H7 (cell line): Measurements from ENCODE around the gene OSTN. TPM values are rescaled to one million over a fixed set of nuclear protein-coding genes. Genes with fewer than 3 reads are reported as not detected.
"Not testable (repeated sequence)": the region's sequence is repeated elsewhere in the genome, so short reads cannot be mapped to it uniquely, and the experiment has no call there.

Source experiments
- DNase-seq: peaks from one replicate; pipeline ENCODE4 v3.0.0; 2012
- H3K27me3 ChIP-seq: 2 replicates; pipeline ENCODE4 v1.6.0; 2011; ENCODE audit warnings: mild to moderate bottlenecking, low read length; ENCODE audit not compliant: control insufficient read depth, insufficient read depth
- H3K36me3 ChIP-seq: replicated peaks from 2 replicates; pipeline ENCODE4 v1.5.1; 2011; ENCODE audit warnings: low read length; ENCODE audit not compliant: control insufficient read depth, insufficient read depth
- H3K4me3 ChIP-seq: 2 replicates; pipeline ENCODE4 v1.5.1; 2011; ENCODE audit warnings: low read depth, mild to moderate bottlenecking, control low read depth, low read length, moderate library complexity; ENCODE audit not compliant: insufficient read depth
- total RNA-seq: library from RNA; depleted of rRNA; stranded (reverse); fragments of >200 nt; shearing (Covaris generic); gene quantifications from 2 replicates; pipeline ENCODE4 v1.2.3, GENCODE V29; 2014

The OSTN gene
- total RNA-seq, 1 experiment from 2014 or later = not detected

DNA sequence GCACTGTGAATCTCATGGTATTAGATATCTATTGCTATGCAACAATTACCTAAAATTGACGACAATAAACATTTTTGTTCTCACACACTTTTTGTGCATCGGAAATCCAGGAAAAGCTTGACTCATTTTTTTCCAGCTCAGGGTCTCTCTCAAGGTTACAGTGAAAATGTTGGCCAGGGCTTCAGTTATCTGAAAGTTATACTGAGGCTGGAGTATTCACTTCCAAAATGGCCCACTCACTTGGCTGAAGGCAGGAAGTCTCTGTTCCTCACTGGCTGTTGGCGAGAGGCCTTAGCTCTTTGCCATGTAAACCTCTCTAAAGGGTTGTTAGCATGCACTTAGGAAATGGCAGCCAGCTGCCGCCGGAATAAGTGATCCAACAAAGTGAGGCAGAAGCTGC is 41.4 kb downstream of the OSTN start:
- no peak for DNase-seq
- Histone ChIP-seq H3K36me3 (no peaks in the 10 kb centered on the region), H3K27me3 (no peaks in the 10 kb centered on the region), H3K4me3 (no peak overlapping the region)

DNA sequence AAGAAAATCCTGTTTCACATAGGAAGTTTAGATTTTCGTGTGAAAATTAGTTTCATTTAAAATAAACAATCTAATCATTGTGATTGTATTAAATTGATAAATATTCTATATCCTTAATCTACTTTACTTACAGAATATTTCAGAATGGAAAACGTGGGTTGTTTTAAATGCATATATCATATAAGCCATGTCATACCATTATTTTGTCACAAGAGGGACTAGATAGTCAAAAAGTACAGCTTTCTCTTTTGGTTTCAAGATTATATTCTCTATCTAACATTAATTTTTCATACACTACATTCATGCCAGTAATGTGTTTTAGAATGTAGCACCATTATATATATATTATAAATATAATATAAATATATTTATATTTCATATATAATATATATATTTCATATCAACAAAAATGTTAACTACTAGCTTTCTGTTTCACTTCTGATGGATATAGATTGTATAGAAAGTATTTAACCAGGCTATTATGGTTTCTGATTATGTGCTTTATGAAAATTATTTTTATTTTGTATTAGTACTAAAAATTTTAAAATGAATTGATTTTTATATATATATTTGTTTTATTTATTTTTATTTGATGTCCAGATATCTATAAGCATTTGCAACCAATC is 45.3 kb downstream of the OSTN start:
- Histone ChIP-seq H3K4me3 (no peak overlapping the region), H3K27me3 (no peaks in the 10 kb centered on the region), H3K36me3 (no peaks in the 10 kb centered on the region)
- no peak for DNase-seq

DNA sequence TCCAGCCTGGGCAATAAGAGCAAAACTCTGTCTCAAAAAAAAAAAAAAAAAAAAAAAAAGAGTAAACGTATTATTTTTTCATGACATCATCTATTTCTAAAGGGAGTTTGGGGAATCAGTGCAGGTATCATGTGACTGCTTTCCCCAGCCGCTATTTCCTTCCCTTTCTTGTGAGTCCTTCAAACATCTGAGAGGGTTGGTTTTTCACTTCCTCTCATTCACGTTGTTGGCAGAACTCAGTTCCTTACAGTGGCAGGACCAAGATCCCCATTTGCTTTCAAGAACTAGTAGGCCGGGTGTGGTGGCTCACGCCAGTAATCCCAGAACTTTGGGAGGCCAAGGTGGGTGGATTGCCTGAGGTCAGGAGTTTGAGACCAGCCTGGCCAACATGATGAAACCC is 47.0 kb downstream of the OSTN start:
- not testable (repeated sequence) for H3K36me3 ChIP-seq, H3K4me3 ChIP-seq, DNase-seq, H3K27me3 ChIP-seq

DNA sequence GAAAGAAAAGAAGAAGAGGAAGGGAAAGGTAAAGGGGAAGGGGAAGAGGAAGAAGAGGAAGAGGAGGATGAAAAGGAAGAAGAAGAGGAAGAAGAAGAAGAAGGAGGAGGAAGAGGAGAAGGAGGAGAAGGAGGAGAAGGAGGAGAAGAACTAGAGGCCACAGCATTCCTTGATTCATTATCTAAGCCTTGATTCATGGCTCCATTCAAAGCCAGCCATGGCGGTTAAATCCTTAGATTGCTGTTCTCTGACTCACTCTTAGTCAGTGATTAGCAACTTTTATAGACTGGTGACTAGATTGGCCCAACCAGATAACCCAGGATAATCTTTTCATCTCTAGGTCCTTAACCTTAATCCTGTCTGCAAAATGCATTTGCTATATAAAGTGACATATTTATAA is 47.6 kb downstream of the OSTN start:
- no peak for DNase-seq
- Histone ChIP-seq H3K36me3 (no peaks in the 10 kb centered on the region), H3K27me3 (no peaks in the 10 kb centered on the region), H3K4me3 (no peak overlapping the region)

DNA sequence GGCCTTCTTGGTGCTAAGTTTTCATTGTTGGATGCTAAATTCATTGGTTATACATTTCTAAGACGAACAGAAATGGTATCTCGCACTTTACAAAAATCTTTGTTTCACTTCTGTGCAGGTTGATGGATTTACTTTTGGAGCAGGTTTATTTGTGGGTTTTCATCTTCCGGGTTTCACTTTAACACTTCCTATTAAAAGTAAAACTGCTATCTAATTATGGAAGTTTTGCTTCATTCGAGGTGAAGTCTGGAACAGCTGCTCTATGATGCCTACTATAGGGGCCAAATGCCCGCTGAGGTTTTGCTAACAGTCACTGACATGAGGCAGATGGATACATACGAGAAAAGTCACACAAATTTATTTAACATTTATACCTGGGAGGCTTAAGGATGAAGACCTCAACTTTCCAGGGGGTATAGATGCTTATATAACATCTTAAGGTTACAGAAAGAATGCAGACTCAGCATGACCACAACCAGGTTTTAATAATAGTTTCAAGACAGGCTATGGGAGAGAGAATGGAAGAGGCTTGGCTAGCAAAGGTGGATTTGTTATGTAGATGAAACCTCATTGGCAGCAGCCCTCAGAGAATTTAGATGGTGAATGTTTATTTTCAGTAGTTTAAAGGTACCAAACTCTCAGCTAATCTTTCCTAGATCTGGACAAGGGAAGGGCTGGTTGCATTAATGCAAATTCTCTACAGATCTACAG is 54.2 kb downstream of the OSTN start:
- no peaks in the 10 kb centered on the region for H3K36me3 ChIP-seq
- no peaks in the 10 kb centered on the region for H3K27me3 ChIP-seq
- peak; percentile 7 for DNase-seq
- H3K4me3 ChIP-seq = no peak overlapping the region

DNA sequence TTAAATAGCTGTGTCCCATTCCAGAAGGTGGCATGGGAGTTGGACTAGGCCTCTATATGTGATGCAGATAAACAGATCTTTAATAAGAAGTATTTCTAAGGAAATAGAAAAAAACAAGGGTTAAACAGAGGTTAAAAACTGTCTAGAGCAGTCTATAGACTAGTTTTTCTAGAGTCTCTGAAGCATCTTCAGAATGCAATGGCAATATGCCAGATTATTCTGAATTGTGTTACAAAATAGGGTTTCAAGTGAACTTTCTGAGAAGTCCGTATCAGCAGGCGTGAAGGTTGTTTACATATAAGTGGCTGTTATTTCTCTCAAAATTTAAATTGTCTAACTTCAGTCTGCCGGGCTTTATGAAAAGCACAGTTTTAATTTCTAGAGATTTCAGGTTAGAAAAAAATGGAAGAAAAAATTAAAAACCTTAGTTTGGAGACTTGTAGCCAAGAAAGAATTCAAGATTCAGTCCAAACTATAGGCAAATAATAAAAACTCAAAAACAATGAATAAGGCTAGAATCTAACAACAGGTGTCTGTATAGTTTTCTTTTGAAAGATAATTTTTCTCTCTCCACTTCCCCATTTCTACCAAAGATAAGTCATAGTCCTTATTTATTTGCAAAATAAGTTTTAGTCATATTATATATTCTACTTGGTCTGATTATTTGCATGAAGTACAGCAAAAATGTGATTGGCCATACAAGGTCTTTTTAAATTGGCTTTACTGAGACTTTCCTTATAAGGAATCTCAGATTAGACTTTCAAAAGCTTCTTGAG is 55.2 kb downstream of the OSTN start:
- H3K36me3 ChIP-seq = no peaks in the 10 kb centered on the region
- DNase-seq = no peak
- H3K27me3 ChIP-seq = no peaks in the 10 kb centered on the region
- no peak overlapping the region for H3K4me3 ChIP-seq

DNA sequence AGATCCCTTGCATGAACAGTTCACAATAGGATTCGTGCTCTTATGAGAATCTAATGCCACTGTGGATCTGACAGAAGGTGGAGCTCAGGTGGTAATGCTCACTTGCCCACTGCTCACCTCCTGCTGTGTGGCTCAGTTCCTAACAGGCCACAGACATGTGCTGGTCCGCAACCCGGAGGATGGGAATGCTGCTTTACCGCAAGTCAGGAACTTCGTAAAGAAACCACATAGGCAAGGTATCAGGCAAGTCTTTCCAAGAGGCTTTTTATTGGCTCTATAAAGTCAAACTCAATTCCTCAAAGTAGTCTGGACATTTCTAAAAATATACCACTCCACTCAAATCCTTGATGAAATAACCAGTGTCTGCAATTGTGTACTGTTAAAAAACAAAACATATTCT is 56.1 kb downstream of the OSTN start:
- Histone ChIP-seq H3K36me3 (no peaks in the 10 kb centered on the region), H3K4me3 (no peak overlapping the region), H3K27me3 (no peaks in the 10 kb centered on the region)
- DNase-seq = no peak

DNA sequence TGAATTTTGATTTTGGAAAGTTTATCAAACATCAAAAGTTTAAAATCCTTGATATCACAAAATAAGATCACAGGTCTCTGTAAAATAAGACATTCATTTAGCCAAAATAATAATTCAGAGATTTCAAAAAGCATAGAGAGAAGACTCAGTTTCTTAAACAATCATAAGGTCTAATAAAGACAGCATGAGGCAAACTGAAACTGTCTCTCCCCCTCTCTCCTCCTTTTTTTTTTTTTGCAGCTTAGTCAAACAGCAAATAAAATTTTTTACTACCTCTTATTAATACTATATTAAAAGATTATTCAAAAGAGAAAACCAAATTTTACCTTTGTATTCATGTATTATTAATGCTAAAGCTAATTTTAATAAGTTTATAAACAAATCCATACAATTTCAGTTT is 57.4 kb downstream of the OSTN start:
- no peaks in the 10 kb centered on the region for H3K27me3 ChIP-seq
- no peaks in the 10 kb centered on the region for H3K36me3 ChIP-seq
- no peak for DNase-seq
- H3K4me3 ChIP-seq = no peak overlapping the region

DNA sequence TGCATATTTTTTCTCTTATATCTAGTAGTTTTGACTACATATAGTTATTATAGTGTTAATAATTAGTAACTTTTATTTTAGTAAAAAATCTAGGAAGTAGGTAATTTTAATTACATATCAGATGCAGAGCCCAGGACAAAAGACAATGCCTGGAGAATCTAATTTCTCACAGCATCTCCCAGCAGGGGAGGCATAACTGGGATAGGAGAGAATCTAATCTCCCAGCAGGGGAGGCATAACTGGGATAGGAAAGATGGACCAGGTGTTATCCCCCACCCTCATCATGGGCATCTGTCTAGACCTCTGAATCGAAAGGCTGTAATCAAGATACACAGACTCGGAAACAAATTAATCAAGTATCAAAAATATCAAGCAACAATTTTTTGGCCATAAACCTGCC is 58.2 kb downstream of the OSTN start:
- H3K4me3 ChIP-seq = no peak overlapping the region
- DNase-seq = no peak

DNA sequence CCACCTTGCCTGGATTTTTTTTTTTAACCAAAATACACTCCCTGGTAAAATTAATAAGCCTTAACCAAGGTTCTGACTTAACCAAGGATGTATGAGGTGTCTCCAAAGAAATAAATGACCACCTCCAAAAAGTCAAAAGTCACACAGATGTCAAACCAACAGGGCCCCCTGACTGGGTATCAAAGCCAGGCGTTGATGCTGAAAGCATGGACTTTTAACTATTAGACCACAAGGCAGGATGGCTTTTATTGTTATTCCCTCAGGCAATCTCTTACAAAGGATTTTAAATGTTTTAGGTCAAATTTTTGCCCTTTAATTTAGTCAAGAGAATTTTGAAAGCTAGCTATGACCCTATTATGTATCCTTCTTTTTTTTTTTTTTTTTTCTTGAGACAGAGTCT is 60.4 kb downstream of the OSTN start:
- H3K36me3 ChIP-seq = no peaks in the 10 kb centered on the region
- DNase-seq = no peak
- H3K4me3 ChIP-seq = no peak overlapping the region
- no peaks in the 10 kb centered on the region for H3K27me3 ChIP-seq

More for the DNA sequence above, 58.2 kb downstream of the OSTN start:
- no peaks in the 10 kb centered on the region for H3K27me3 ChIP-seq
- H3K36me3 ChIP-seq = no peaks in the 10 kb centered on the region

DNA sequence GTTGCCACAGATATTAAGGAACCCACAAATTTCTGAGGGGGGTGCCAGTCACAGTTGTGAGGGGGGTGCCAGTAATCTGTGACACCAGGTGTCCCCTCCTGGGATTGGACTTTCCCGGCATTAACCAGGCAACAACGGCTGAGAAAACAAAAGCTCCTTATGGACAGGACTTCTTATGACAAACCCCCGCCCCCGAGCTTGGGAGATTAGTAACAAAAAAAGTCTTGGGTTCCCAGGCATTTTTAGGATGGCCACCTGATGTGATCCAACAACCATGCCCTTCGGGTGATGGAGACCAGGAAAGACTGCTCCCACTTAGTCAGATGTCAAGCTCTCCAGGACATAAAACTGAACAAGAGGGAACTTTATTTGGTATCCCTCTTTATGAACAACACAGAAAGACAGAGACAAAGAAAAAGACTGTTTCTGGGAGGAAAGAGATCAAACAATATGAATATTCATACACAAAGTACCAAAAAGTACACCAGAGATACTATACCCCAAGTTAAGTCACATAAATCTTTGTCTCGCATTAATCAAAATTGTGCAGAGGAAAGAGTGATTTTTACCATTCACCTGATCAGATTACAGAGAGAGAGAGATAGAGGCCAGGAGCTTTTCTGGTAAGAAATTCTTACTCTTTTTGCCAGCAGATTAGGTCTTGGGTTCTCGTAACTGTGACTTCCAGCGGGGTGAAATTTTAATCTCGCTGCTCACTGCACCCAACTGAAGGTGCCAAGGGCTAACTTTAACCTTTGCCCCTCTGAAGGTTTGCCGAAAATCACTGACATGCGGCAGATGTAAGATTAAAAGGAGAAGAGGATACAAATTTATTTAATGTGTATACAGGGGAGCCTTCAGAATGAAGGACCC is 61.6 kb downstream of the OSTN start:
- DNase-seq = no peak
- Histone ChIP-seq H3K27me3 (no peaks in the 10 kb centered on the region), H3K36me3 (no peaks in the 10 kb centered on the region), H3K4me3 (no peak overlapping the region)

DNA sequence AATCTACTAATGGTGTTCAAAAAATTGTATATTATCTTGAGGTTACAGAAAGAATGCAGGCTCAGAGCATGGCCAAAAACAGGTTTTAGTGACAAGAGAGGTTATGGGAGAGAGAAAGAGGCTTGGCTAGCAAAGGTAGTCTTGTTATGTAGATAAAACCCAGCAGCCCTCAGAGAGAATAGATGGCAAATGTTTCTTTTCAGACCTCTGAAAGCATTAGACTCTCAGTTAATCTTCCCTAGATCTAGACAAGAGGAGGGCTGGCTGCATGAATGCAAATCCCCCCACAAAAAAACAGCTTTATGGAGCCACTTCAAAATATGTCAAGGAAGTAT is 62.2 kb downstream of the OSTN start:
- DNase-seq = no peak
- no peak overlapping the region for H3K4me3 ChIP-seq
- no peaks in the 10 kb centered on the region for H3K36me3 ChIP-seq
- no peaks in the 10 kb centered on the region for H3K27me3 ChIP-seq

DNA sequence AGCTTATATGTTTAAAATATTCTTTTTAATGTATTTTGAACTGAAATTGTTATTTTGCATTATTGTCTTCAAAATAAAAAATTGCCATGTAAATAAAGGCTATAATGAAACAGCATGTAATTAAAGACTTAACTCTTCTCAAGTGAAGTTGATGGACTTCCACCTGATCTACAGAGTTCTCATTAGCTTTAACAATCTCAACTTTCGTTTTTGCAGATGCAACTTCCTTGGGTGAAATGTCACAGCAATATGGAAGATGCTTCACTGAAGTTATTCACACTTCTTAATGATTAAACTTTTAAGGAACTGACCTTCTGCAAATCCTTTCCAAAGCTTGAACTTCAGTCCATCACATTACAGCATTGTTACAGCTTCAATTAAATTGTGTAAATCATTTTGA is 63.6 kb downstream of the OSTN start:
- H3K27me3 ChIP-seq = no peaks in the 10 kb centered on the region
- H3K36me3 ChIP-seq = no peaks in the 10 kb centered on the region
- DNase-seq = no peak
- no peak overlapping the region for H3K4me3 ChIP-seq

DNA sequence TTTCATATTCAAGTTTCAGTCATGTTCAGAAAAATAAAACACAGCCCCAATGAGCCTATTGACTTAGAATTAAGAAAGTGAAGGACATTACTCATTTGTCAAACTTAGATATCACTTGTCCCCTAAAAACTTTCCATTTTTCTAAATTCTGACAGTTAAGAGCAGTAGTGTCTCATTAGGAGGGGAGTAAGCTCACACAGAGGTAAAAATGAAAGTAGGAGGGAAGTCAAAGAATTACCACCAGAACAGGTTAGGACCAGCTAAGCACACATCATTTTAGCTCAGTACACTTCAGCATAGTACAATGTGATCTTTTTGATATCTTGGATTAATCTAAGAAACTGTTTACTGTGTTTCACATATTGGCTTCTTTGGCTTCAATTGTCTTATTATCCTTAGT is 64.3 kb downstream of the OSTN start:
- H3K36me3 ChIP-seq = no peaks in the 10 kb centered on the region
- no peaks in the 10 kb centered on the region for H3K27me3 ChIP-seq
- no peak for DNase-seq
- H3K4me3 ChIP-seq = no peak overlapping the region
